KMS-11 (cell line): Measurements from ENCODE around the gene RPS25.

Experiments used
- H2AFZ ChIP-seq: fragments of 200-600 bp; sonication (generic); 2 replicates; pipeline ENCODE4 v1.6.1; 2016; ENCODE audit warnings: antibody characterized with exemption, mixed run types, low read depth
- H3K27ac ChIP-seq: fragments of 200-600 bp; sonication (generic); 2 replicates; pipeline ENCODE4 v1.6.1; 2016; ENCODE audit warnings: mild to moderate bottlenecking, mixed run types
- H3K27me3 ChIP-seq: fragments of 200-600 bp; sonication (generic); 2 replicates; pipeline ENCODE4 v1.6.1; 2017; ENCODE audit warnings: mild to moderate bottlenecking, low read depth, mixed run types, moderate library complexity; ENCODE audit not compliant: insufficient read depth
- H3K36me3 ChIP-seq: fragments of 200-600 bp; sonication (generic); 2 replicates; pipeline ENCODE4 v1.6.1; 2017; ENCODE audit warnings: mild to moderate bottlenecking, mixed run types; ENCODE audit not compliant: insufficient read depth
- H3K4me1 ChIP-seq: fragments of 200-600 bp; sonication (generic); 2 replicates; pipeline ENCODE4 v1.6.1; 2016; ENCODE audit warnings: mild to moderate bottlenecking, low read depth, mixed run types; ENCODE audit not compliant: poor library complexity, severe bottlenecking
- H3K4me2 ChIP-seq: fragments of 200-600 bp; sonication (generic); 2 replicates; pipeline ENCODE4 v1.7.0; 2016; ENCODE audit warnings: mild to moderate bottlenecking, mixed run types
- H3K4me3 ChIP-seq: fragments of 200-600 bp; sonication (generic); IDR thresholded peaks from 2 replicates; pipeline ENCODE4 v1.6.1; 2017; ENCODE audit warnings: low read depth, low read length, mixed read lengths; ENCODE audit not compliant: insufficient read depth
- H3K79me2 ChIP-seq: fragments of 200-600 bp; sonication (generic); 2 replicates; pipeline ENCODE4 v1.6.1; 2016; ENCODE audit warnings: low read depth, mixed run types; ENCODE audit not compliant: insufficient read depth
- H3K9ac ChIP-seq: fragments of 200-600 bp; sonication (generic); 2 replicates; pipeline ENCODE4 v1.6.1; 2016; ENCODE audit warnings: mild to moderate bottlenecking, mixed run types
- H4K20me1 ChIP-seq: fragments of 200-600 bp; sonication (generic); 2 replicates; pipeline ENCODE4 v1.6.1; 2016; ENCODE audit warnings: mild to moderate bottlenecking, mixed run types; ENCODE audit not compliant: insufficient read depth
- TF ChIP-seq, protein P1 (sequence below): fragments of 200-600 bp; sonication (generic); conservative IDR thresholded peaks from 2 replicates; pipeline ENCODE4 v1.6.1; 2017; ENCODE audit warnings: low read depth, mild to moderate bottlenecking, antibody characterized with exemption, low read length, moderate library complexity, mixed read lengths

RPS25 gene

DNA sequence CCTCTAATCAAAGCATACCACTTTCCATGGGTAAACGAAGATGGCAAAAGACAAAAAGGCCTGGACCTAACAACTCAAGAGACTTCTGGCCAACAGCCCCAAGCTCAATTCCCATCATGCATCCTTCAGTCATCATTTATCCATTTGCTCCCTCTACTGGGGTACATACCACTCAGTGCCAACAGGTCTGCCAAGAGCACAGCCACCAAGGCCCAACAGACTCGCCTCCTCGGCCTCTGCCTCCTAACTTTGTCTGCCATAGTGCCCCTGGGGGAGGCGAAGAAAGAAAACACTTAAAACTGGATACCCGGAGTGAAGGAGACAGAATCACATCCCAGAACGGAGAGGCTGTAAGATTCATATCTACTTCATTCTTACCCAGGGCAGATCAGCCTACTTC is 37.8 kb upstream of the RPS25 start:
- H4K20me1 ChIP-seq: no peaks in the 10 kb centered on the region
- no peaks in the 10 kb centered on the region for H3K36me3 ChIP-seq
- H2AFZ ChIP-seq: no peak overlapping the region
- no peak overlapping the region for H3K4me3 ChIP-seq
- H3K9ac ChIP-seq: peak overlapping the region; percentile 96; the same call in 1 of the 2 replicates
- TF ChIP-seq, protein P1, sequence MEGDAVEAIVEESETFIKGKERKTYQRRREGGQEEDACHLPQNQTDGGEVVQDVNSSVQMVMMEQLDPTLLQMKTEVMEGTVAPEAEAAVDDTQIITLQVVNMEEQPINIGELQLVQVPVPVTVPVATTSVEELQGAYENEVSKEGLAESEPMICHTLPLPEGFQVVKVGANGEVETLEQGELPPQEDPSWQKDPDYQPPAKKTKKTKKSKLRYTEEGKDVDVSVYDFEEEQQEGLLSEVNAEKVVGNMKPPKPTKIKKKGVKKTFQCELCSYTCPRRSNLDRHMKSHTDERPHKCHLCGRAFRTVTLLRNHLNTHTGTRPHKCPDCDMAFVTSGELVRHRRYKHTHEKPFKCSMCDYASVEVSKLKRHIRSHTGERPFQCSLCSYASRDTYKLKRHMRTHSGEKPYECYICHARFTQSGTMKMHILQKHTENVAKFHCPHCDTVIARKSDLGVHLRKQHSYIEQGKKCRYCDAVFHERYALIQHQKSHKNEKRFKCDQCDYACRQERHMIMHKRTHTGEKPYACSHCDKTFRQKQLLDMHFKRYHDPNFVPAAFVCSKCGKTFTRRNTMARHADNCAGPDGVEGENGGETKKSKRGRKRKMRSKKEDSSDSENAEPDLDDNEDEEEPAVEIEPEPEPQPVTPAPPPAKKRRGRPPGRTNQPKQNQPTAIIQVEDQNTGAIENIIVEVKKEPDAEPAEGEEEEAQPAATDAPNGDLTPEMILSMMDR: 0 out of 2 replicates have a peak, but pooled peaks have one; percentile 17
- H3K27ac ChIP-seq: peak overlapping the region; percentile 88; the same call in 1 of the 2 replicates
- peaks cover 16% of the 10 kb centered on the region; the same call in 1 of the 2 replicates for H3K79me2 ChIP-seq
- peak overlapping the region; percentile 85 for H3K4me2 ChIP-seq
- peaks cover 11% of the 10 kb centered on the region for H3K4me1 ChIP-seq
- no peaks in the 10 kb centered on the region for H3K27me3 ChIP-seq

DNA sequence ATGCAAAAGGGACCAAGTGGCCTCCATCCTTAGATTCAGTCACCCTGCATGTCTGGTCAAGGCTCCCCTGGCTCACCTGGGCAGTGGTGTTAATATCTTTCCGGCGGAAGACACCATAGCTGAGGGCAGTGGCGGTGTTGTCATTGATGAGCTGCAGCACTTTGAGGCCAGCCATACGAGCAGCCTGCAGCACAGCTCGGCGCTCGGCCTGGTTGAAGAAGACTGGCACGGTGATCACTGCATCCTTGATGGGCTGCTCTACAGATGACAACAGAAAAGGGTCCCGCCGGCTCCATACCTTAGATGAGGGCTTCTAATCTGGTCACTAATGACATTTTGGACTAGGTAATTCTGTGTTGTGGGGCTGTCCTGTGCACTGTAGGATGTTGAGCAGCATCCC is 36.3 kb upstream of the RPS25 start:
- H3K79me2 ChIP-seq: peaks cover 16% of the 10 kb centered on the region; the same call in 1 of the 2 replicates
- no peak overlapping the region for H3K4me2 ChIP-seq
- H3K27ac ChIP-seq: no peak overlapping the region
- H3K36me3 ChIP-seq: no peaks in the 10 kb centered on the region
- H2AFZ ChIP-seq: no peak overlapping the region
- H3K27me3 ChIP-seq: no peaks in the 10 kb centered on the region
- H3K4me3 ChIP-seq: no peak overlapping the region
- H4K20me1 ChIP-seq: no peaks in the 10 kb centered on the region
- TF ChIP-seq, protein P1: no peak
- no peak overlapping the region for H3K9ac ChIP-seq
- peaks cover 11% of the 10 kb centered on the region for H3K4me1 ChIP-seq

DNA sequence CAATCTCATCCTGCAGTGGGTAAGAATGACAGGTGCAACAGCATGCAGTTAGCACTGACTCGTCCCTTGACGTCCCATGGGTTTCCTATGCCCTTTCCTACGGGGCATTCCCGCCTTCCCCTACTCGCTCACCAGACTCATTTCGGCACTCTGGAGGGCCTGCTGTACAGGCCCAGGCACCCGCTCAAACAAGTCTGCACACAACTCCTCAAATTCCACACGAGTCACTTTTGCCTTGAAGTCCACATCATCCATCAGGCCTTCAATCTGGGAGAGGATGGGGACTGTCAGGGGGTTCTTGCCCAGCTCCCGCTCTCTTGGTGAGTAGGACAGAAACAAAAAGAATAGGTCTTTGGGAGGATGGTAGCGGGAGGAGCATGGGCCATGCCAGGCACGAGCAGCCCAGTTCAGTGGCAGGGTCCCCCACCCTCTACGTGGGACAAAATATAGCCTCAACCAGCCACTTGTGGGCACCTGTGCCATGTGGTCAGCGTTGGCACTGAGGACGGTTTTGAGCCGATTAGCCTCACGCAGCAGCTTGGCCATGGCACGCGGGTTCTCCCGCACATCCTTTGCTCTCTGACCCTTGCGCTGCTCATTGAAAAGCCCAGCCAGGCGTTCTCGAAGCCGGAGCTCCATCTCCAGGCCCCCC is 34.1 kb upstream of the RPS25 start:
- peaks cover 7% of the 10 kb centered on the region for H3K4me1 ChIP-seq
- no peaks in the 10 kb centered on the region for H3K27me3 ChIP-seq
- TF ChIP-seq, protein P1: no peak
- no peak overlapping the region for H3K9ac ChIP-seq
- H3K79me2 ChIP-seq: peaks cover 16% of the 10 kb centered on the region; the same call in 1 of the 2 replicates
- no peaks in the 10 kb centered on the region for H4K20me1 ChIP-seq
- no peak overlapping the region for H3K4me2 ChIP-seq
- no peak overlapping the region for H3K27ac ChIP-seq
- no peaks in the 10 kb centered on the region for H3K36me3 ChIP-seq
- no peak overlapping the region for H2AFZ ChIP-seq
- H3K4me3 ChIP-seq: no peak overlapping the region

DNA sequence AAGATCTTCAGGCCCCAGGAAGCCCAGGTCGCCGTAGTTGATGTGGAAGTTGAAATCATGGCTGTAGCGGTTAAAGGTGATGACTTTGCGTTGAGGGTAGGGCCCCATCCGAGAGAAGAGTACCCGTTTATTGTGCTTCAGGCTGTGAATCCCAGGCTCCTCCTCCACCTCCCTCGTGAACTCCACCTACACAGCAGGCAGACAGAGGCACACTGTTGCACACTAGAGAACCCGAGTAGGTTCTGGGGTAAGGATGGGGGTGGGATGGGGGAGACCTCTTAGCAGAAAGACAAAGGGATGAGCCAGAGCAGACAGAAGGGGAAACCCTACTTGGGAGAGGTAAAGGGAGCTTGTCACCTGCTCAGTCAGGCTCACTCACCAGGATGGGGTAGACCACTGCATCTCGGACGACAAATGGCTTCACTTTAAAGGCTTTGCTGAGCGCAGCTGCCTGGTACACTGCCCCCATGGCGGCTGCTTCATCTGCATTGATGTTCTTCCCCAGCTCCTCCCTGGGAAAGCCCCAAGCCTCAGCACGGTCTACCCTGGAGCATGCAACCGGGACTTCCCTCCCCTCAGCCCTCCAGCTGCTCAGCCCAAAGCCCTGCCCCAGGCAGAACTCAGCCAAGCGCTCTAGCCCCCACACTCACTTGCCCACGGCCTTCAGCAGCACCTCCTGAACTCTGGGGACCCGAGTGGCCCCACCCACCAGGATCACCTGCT is 33.5 kb upstream of the RPS25 start:
- H3K79me2 ChIP-seq: peaks cover 16% of the 10 kb centered on the region; the same call in 1 of the 2 replicates
- no peaks in the 10 kb centered on the region for H3K27me3 ChIP-seq
- no peak overlapping the region for H3K4me3 ChIP-seq
- no peaks in the 10 kb centered on the region for H3K36me3 ChIP-seq
- H3K27ac ChIP-seq: no peak overlapping the region
- no peak overlapping the region for H2AFZ ChIP-seq
- H3K4me2 ChIP-seq: no peak overlapping the region
- TF ChIP-seq, protein P1: no peak
- peaks cover 7% of the 10 kb centered on the region for H3K4me1 ChIP-seq
- H4K20me1 ChIP-seq: no peaks in the 10 kb centered on the region
- no peak overlapping the region for H3K9ac ChIP-seq
